Measurements from ENCODE around the gene MOSPD3.

The MOSPD3 gene

DNA sequence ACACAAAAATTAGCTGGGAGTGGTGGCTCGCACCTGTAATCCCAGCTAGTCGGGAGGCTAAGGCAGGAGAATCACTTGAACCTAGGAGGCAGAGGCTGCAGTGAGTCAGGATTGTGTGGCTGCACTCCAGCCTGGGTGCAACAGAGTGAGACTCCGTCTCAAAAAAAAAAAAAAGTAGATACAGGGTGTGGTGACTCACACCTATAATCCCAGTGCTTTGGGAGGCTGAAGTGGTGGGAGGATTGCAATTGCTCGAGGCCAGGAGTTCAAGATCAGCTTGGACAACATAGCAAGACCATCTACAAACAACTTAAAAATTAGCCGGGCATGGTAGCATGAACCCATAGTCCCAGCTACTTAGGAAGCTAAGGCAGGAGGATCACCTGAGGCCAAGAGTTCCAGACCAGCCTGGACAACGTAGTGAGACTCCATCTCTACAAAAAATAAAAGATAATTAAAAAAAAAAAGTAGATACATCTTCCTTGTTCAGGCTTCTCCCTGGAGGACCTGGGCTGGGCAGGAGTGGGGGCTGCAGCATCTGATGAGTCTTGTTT lies 2.0 kb downstream of the MOSPD3 start:
- TF ChIP-seq FOXP2 (optimal IDR thresholded peaks at IDR 0.05; ENCODE audit: borderline replicate concordance, extremely low read depth, extremely low read length, insufficient read depth), result no peak

DNA sequence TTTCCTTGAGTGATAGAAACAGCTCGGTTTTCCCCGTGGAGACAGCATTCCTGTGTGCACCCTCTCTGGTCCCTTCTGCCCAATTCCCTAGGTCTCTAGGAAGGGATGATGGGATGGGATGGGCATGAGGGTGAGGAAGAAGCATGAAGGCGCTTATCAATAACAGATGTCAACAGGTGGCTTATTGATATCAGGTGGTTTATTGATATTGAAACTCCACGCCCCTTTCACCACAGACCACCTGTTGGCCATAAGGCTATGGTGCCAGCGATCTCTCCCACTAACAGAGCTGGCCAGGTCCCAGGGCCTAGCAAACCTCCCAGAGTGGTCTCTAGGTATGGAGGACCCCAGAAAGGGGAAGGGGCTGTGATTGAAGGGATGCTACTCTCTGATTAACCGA lies 7.9 kb downstream of the MOSPD3 start:
- TF ChIP-seq SIN3A (IDR thresholded peaks at IDR 0.05; ENCODE audit: borderline replicate concordance, insufficient read depth, low read length) (no peak), POLR2AphosphoS5 (IDR thresholded peaks at IDR 0.05; ENCODE audit: low read depth, low read length) (no peak), FOXP2 (optimal IDR thresholded peaks at IDR 0.05; ENCODE audit: borderline replicate concordance, extremely low read depth, extremely low read length, insufficient read depth) (no peak), TAF1 (IDR thresholded peaks at IDR 0.05; ENCODE audit: borderline replicate concordance, insufficient read depth, low read length) (no peak)

DNA sequence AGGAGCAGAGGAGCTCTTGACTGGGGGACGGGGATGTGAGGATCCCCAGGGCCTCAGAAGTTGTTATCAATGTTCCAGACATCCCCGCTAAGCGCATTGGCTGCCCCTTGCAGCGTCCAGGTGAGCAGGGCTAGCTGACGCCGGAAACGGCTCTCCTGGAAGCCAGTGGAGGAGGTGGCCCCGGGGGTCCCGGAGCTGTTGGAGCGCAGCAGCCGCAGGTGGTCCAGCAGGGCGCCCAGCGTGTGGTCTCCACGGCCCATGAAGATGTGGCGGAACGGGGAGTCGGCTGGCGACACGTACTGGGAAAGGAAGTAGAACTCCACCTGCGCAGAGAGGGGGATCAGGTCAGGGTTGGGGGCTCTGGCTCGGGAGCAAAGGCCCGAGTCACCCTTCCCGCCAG lies 8.5 kb downstream of the MOSPD3 start:
- no peak for TF ChIP-seq FOXP2 (optimal IDR thresholded peaks at IDR 0.05; ENCODE audit: borderline replicate concordance, extremely low read depth, extremely low read length, insufficient read depth)
- TF ChIP-seq, protein P1, sequence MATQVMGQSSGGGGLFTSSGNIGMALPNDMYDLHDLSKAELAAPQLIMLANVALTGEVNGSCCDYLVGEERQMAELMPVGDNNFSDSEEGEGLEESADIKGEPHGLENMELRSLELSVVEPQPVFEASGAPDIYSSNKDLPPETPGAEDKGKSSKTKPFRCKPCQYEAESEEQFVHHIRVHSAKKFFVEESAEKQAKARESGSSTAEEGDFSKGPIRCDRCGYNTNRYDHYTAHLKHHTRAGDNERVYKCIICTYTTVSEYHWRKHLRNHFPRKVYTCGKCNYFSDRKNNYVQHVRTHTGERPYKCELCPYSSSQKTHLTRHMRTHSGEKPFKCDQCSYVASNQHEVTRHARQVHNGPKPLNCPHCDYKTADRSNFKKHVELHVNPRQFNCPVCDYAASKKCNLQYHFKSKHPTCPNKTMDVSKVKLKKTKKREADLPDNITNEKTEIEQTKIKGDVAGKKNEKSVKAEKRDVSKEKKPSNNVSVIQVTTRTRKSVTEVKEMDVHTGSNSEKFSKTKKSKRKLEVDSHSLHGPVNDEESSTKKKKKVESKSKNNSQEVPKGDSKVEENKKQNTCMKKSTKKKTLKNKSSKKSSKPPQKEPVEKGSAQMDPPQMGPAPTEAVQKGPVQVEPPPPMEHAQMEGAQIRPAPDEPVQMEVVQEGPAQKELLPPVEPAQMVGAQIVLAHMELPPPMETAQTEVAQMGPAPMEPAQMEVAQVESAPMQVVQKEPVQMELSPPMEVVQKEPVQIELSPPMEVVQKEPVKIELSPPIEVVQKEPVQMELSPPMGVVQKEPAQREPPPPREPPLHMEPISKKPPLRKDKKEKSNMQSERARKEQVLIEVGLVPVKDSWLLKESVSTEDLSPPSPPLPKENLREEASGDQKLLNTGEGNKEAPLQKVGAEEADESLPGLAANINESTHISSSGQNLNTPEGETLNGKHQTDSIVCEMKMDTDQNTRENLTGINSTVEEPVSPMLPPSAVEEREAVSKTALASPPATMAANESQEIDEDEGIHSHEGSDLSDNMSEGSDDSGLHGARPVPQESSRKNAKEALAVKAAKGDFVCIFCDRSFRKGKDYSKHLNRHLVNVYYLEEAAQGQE (IDR thresholded peaks at IDR 0.05; ENCODE audit: insufficient read depth in 1 of 2, low read depth in 2 of 2, low read length in 2 of 2), result no peak
- TF ChIP-seq POLR2AphosphoS5 (IDR thresholded peaks at IDR 0.05; ENCODE audit: low read depth, low read length), result no peak

DNA sequence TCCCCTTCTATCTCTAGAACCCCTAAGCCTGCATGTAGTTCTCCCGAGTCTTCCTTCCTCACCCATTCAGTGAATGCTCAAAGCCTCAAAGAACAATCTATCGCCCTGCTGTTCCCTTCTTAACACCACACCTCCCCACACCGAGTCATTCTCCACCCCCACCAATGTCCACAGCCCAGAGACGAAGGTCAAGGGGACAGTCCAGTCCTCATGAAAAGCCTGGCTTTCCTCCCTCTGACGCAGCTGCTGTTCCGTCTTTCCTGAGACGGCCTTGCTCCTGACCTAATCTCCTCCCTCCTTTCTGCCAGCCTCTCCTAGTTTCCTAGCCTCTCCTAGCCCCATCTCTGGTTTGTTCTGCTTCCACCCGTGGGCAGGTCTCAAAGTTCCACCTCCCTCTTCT lies 9.2 kb downstream of the MOSPD3 start:
- TF ChIP-seq, protein P1 (IDR thresholded peaks at IDR 0.05; ENCODE audit: insufficient read depth in 1 of 2, low read depth in 2 of 2, low read length in 2 of 2), result no peak
- TF ChIP-seq FOXP2 (optimal IDR thresholded peaks at IDR 0.05; ENCODE audit: borderline replicate concordance, extremely low read depth, extremely low read length, insufficient read depth) (no peak), SIN3A (IDR thresholded peaks at IDR 0.05; ENCODE audit: borderline replicate concordance, insufficient read depth, low read length) (no peak), TAF1 (IDR thresholded peaks at IDR 0.05; ENCODE audit: borderline replicate concordance, insufficient read depth, low read length) (no peak), POLR2AphosphoS5 (IDR thresholded peaks at IDR 0.05; ENCODE audit: low read depth, low read length) (no peak)

DNA sequence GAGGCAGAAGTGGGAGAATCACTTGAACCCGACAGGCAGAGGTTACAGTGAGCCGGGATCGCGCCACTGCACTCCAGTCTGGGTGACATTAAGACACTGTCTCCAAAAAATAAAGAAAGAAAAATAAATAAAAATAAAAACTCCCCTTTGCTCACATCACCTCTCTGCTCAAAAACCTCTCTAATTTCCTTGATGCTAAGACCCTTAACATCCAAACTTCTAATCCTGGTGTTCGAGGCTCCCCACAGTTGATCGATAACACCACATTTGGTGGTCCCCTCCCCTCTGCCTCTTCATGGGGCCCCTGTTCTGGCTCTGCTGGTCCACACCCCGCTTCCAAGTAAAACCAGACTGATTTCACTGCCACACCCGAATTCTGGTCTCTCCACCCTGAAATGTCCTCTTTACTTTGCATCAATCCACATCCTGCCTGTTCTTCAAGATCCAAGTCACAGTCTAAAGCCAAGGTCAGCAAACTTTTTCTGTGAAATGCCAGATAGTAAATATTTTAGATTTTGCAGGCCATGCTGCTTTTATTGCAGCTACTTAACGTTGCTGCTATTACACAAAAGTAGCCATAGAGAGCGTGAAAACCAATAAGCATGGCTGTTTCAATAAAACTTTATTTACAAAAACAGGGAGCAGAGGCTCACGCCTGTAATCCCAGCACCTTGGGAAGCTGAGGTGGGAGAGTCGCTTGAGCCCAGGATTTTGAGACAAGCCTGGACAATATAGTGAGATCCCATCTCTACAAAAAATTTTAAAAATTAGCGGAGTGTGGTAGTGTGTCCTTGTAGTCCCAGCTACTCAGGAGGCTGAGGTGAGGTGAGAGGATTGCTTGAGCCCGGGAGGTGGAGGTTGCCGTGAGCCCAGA lies 11.8 kb downstream of the MOSPD3 start:
- TF ChIP-seq, protein P1 (IDR thresholded peaks at IDR 0.05; ENCODE audit: insufficient read depth in 1 of 2, low read depth in 2 of 2, low read length in 2 of 2), result no peak
- TF ChIP-seq FOXP2 (optimal IDR thresholded peaks at IDR 0.05; ENCODE audit: borderline replicate concordance, extremely low read depth, extremely low read length, insufficient read depth) (no peak), SIN3A (IDR thresholded peaks at IDR 0.05; ENCODE audit: borderline replicate concordance, insufficient read depth, low read length) (no peak), TAF1 (IDR thresholded peaks at IDR 0.05; ENCODE audit: borderline replicate concordance, insufficient read depth, low read length) (no peak), POLR2AphosphoS5 (IDR thresholded peaks at IDR 0.05; ENCODE audit: low read depth, low read length) (no peak)

DNA sequence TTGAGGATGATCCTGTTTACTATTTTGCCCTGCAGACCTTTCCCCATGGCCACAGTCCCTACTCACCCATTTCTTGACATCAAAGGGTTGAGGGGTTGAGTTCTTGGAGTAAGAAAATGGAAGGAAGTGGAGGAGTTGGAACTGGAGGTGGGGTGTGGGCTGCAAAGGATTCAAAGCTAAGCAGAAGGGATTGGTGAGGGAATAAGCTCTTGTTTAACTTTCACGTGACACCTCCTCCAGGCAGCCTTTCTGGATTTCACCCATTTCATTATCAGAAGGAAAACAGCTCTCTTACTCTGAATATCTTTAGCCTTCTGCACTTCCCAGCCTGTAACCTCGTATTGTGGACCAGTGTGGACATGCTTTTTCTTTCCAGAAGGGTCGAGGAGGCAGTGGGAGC lies 13.7 kb downstream of the MOSPD3 start:
- TF ChIP-seq POLR2AphosphoS5 (IDR thresholded peaks at IDR 0.05; ENCODE audit: low read depth, low read length), result no peak
- TF ChIP-seq SIN3A (IDR thresholded peaks at IDR 0.05; ENCODE audit: borderline replicate concordance, insufficient read depth, low read length), result no peak
- TF ChIP-seq FOXP2 (optimal IDR thresholded peaks at IDR 0.05; ENCODE audit: borderline replicate concordance, extremely low read depth, extremely low read length, insufficient read depth), result no peak
- TF ChIP-seq TAF1 (IDR thresholded peaks at IDR 0.05; ENCODE audit: borderline replicate concordance, insufficient read depth, low read length), result no peak
- TF ChIP-seq, protein P1 (IDR thresholded peaks at IDR 0.05; ENCODE audit: insufficient read depth in 1 of 2, low read depth in 2 of 2, low read length in 2 of 2), result no peak

All from PFSK-1 (cell line).